Fibroblast of lung (primary cell): ENCODE data around the gene HTRA3.

Source experiments
- CTCF ChIP-seq, 2 donors: IDR thresholded peaks in 1 of 2; conservative IDR thresholded peaks in 1 of 2; 1 replicate in 1 of 2; 2 replicates in 1 of 2; pipeline ENCODE4 v1.5.1; 2011 to 2012; ENCODE audit warnings: low read length in 2 of 2, control low read depth in 1 of 2, inconsistent platforms in 1 of 2, low read depth in 1 of 2, mild to moderate bottlenecking in 1 of 2
- EZH2 ChIP-seq: IDR thresholded peaks from 2 replicates; pipeline ENCODE4 v1.5.1; 2012; ENCODE audit warnings: low read length, control low read depth, mild to moderate bottlenecking; ENCODE audit errors: missing control alignments

- TF ChIP-seq CTCF (conservative IDR thresholded peaks at IDR 0.05 in 1 of 2, IDR thresholded peaks at IDR 0.05 in 1 of 2; ENCODE audit: low read depth in 1 of 2, low read length in 2 of 2) (peak in 1 of 2 donors; percentile 36), EZH2 (no peak)
These were observed 39.6 kb downstream of the HTRA3 start for GRCh38 chr4:8308856-8309771.
